HEK293 (cell line): Measurements from ENCODE around the gene XRN2.

ENCODE experiments used
- CTCF ChIA-PET: fragments of 350-600 bp; formaldehyde crosslinking; extraction: SDS; loops from one replicate; lab custom pipeline; 2021; ENCODE audit warnings: antibody characterized with exemption; lab: Yijun Ruan, JAX
- POLR2A ChIA-PET: fragments of 300-600 bp; formaldehyde crosslinking; extraction: SDS; loops from one replicate; lab custom pipeline; 2020; ENCODE audit warnings: antibody characterized with exemption, inconsistent platforms; lab: Yijun Ruan, JAX
- H3K27ac ChIP-seq: fragments of 200-500 bp; sonication (Bioruptor generic); 2 replicates; pipeline ENCODE4 v1.5.1; 2014; ENCODE audit warnings: low read depth, low read length, control low read depth, inconsistent platforms; ENCODE audit errors: extremely low read depth
- H3K36me3 ChIP-seq, 2 experiments: fragments of 200-500 bp in 1 of 2; sonication (Bioruptor generic) in 1 of 2; 1 replicate in 1 of 2; 2 replicates in 1 of 2; pipeline ENCODE4 v1.5.1; 2014 to 2017; ENCODE audit warnings: inconsistent platforms in 2 of 2, low read length in 2 of 2; ENCODE audit not compliant: control insufficient read depth in 2 of 2, insufficient read depth in 1 of 2
- H3K4me1 ChIP-seq: fragments of 200-500 bp; sonication (Bioruptor generic); 2 replicates; pipeline ENCODE4 v1.5.1; 2014; ENCODE audit warnings: mild to moderate bottlenecking, low read length, inconsistent platforms; ENCODE audit not compliant: control insufficient read depth, insufficient read depth
- H3K4me3 ChIP-seq: 2 replicates; pipeline ENCODE4 v1.5.1; 2011; ENCODE audit warnings: low read depth, mild to moderate bottlenecking, control low read depth, low read length, moderate library complexity
- H3K9me3 ChIP-seq: fragments of 200-500 bp; sonication (Bioruptor generic); 2 replicates; pipeline ENCODE4 v1.5.1; 2014; ENCODE audit warnings: low read depth, low read length, inconsistent platforms; ENCODE audit not compliant: control insufficient read depth, insufficient read depth
- ATF2 ChIP-seq: fragments of 450-650 bp; formaldehyde crosslinking; IDR thresholded peaks from 2 replicates; pipeline ENCODE4 v1.5.1; 2016; ENCODE audit warnings: missing biosample characterization, missing genetic modification characterization, low read depth
- OSR2 ChIP-seq: fragments of 450-650 bp; formaldehyde crosslinking; IDR thresholded peaks from 2 replicates; pipeline ENCODE4 v1.5.1; 2016; ENCODE audit warnings: missing biosample characterization, missing genetic modification characterization
- SCRT2 ChIP-seq: fragments of 450-650 bp; formaldehyde crosslinking; IDR thresholded peaks from 2 replicates; pipeline ENCODE4 v1.5.1; 2016; ENCODE audit warnings: missing biosample characterization, missing genetic modification characterization
- ZBTB1 ChIP-seq: fragments of 450-650 bp; formaldehyde crosslinking; IDR thresholded peaks from 2 replicates; pipeline ENCODE4 v1.5.1; 2016; ENCODE audit warnings: missing biosample characterization, missing genetic modification characterization
- ZNF175 ChIP-seq: fragments of 450-650 bp; formaldehyde crosslinking; IDR thresholded peaks from 2 replicates; pipeline ENCODE4 v1.5.1; 2016; ENCODE audit warnings: missing biosample characterization, missing genetic modification characterization
- ZNF2 ChIP-seq: fragments of 450-650 bp; formaldehyde crosslinking; IDR thresholded peaks from 2 replicates; pipeline ENCODE4 v1.5.1; 2016; ENCODE audit warnings: missing biosample characterization, missing genetic modification characterization
- ZNF23 ChIP-seq: fragments of 450-650 bp; formaldehyde crosslinking; IDR thresholded peaks from 2 replicates; pipeline ENCODE4 v1.5.1; 2016; ENCODE audit warnings: missing biosample characterization, missing genetic modification characterization, borderline replicate concordance
- ZNF391 ChIP-seq: fragments of 450-650 bp; formaldehyde crosslinking; IDR thresholded peaks from 2 replicates; pipeline ENCODE4 v1.5.1; 2016; ENCODE audit warnings: low read depth, missing biosample characterization, missing genetic modification characterization, borderline replicate concordance
- ZNF473 ChIP-seq: fragments of 450-650 bp; formaldehyde crosslinking; IDR thresholded peaks from 2 replicates; pipeline ENCODE4 v1.5.1; 2017; ENCODE audit warnings: missing biosample characterization, missing genetic modification characterization
- ZNF518A ChIP-seq: fragments of 450-650 bp; formaldehyde crosslinking; conservative IDR thresholded peaks from 2 replicates; pipeline ENCODE4 v1.5.1; 2016; ENCODE audit warnings: low read depth, missing biosample characterization, missing genetic modification characterization
- ZNF585B ChIP-seq: fragments of 450-650 bp; formaldehyde crosslinking; IDR thresholded peaks from 2 replicates; pipeline ENCODE4 v1.5.1; 2016; ENCODE audit warnings: missing biosample characterization, missing genetic modification characterization
- ZNF623 ChIP-seq: fragments of 450-650 bp; formaldehyde crosslinking; IDR thresholded peaks from 2 replicates; pipeline ENCODE4 v1.5.1; 2016; ENCODE audit warnings: missing biosample characterization, missing genetic modification characterization
- ZNF629 ChIP-seq: fragments of 450-650 bp; formaldehyde crosslinking; IDR thresholded peaks from 2 replicates; pipeline ENCODE4 v1.5.1; 2017; ENCODE audit warnings: missing biosample characterization, missing genetic modification characterization
- ZNF639 ChIP-seq: fragments of 450-650 bp; formaldehyde crosslinking; IDR thresholded peaks from 2 replicates; pipeline ENCODE4 v1.5.1; 2016; ENCODE audit warnings: missing biosample characterization, missing genetic modification characterization
- ZNF664 ChIP-seq: fragments of 450-650 bp; formaldehyde crosslinking; IDR thresholded peaks from 2 replicates; pipeline ENCODE4 v1.5.1; 2016; ENCODE audit warnings: missing biosample characterization, missing genetic modification characterization
- ZNF670 ChIP-seq: fragments of 450-650 bp; formaldehyde crosslinking; IDR thresholded peaks from 2 replicates; pipeline ENCODE4 v1.5.1; 2016; ENCODE audit warnings: missing biosample characterization, missing genetic modification characterization, low read depth
- ZNF707 ChIP-seq: fragments of 450-650 bp; formaldehyde crosslinking; IDR thresholded peaks from 2 replicates; pipeline ENCODE4 v1.5.1; 2016; ENCODE audit warnings: missing biosample characterization, missing genetic modification characterization
- ZSCAN16 ChIP-seq: fragments of 450-650 bp; formaldehyde crosslinking; IDR thresholded peaks from 2 replicates; pipeline ENCODE4 v1.5.1; 2016; ENCODE audit warnings: missing biosample characterization, missing genetic modification characterization
- ZSCAN23 ChIP-seq: fragments of 450-650 bp; formaldehyde crosslinking; IDR thresholded peaks from 2 replicates; pipeline ENCODE4 v1.5.1; 2016; ENCODE audit warnings: missing biosample characterization, missing genetic modification characterization

The XRN2 gene

GRCh38 chr20:21344961-21345360 lies 41.8 kb downstream of the XRN2 start:
- Histone ChIP-seq H3K27ac (no peak overlapping the region), H3K36me3 (peaks cover 35 to 75% of the 10 kb centered on the region in 2 experiments), H3K4me3 (no peak overlapping the region), H3K9me3 (no peaks in the 10 kb centered on the region), H3K4me1 (no peaks in the 10 kb centered on the region)
- no peak for TF ChIP-seq ZNF639
- no peak for TF ChIP-seq ZBTB1 (tag by site-specific recombination)
- ChIA-PET CTCF (interaction anchor here (1.0 to 1.5 kb wide), 3 partner anchors 23 to 160 kb away, joined by 3 to 9 read pairs (median 5); no protein-coding TSS in a partner anchor), POLR2A (no interaction called here)

- Histone ChIP-seq H3K9me3 (no peaks in the 10 kb centered on the region), H3K4me1 (no peaks in the 10 kb centered on the region), H3K27ac (no peak overlapping the region), H3K4me3 (no peak overlapping the region), H3K36me3 (peaks cover 31 to 41% of the 10 kb centered on the region in 2 experiments)
- ChIA-PET POLR2A (no interaction called here), CTCF (interaction anchor here (1.5 to 1.9 kb wide), 2 partner anchors 9 to 117 kb away, joined by 4 to 7 read pairs; no protein-coding TSS in a partner anchor)
- peak; percentile 84 for TF ChIP-seq ZNF664
- 0 out of 2 replicates have a peak, but pooled peaks have one; percentile 48 for TF ChIP-seq OSR2 (tag by site-specific recombination)
- TF ChIP-seq ATF2, result no peak
- peak; percentile 65; the same call in 1 of the 2 replicates for TF ChIP-seq ZSCAN16 (tag by site-specific recombination)
These were observed 49.6 kb downstream of the XRN2 start for GRCh38 chr20:21352703-21353102.

GRCh38 chr20:21353236-21353635 lies 50.1 kb downstream of the XRN2 start:
- no peak for TF ChIP-seq ATF2
- TF ChIP-seq ZNF518A (tag by site-specific recombination), result no peak
- no peak for TF ChIP-seq ZNF391
- TF ChIP-seq ZNF707 (tag by site-specific recombination), result no peak
- no peak for TF ChIP-seq ZNF175 (tag by site-specific recombination)
- TF ChIP-seq ZNF623 (tag by site-specific recombination), result no peak
- TF ChIP-seq ZNF670, result no peak
- TF ChIP-seq ZNF629, result no peak
- no peak for TF ChIP-seq ZNF473 (tag by site-specific recombination)
- no peak for TF ChIP-seq ZNF23 (tag by site-specific recombination)
- no peak for TF ChIP-seq ZNF585B (tag by site-specific recombination)
- TF ChIP-seq ZSCAN23 (tag by site-specific recombination), result no peak
- TF ChIP-seq ZNF2, result no peak
- TF ChIP-seq SCRT2 (tag by site-specific recombination), result no peak
- POLR2A ChIA-PET, result no interaction called here
- CTCF ChIA-PET, result interaction anchor here (0.5 to 1.9 kb wide), 4 partner anchors 9 to 220 kb away, joined by 3 to 7 read pairs (median 4); no protein-coding TSS in a partner anchor
- Histone ChIP-seq H3K9me3 (no peaks in the 10 kb centered on the region), H3K4me1 (no peaks in the 10 kb centered on the region), H3K27ac (no peak overlapping the region), H3K4me3 (no peak overlapping the region), H3K36me3 (peaks cover 25 to 39% of the 10 kb centered on the region in 2 experiments)
